ENCODE results near the gene PARVA. TPM values are rescaled to one million over a fixed set of nuclear protein-coding genes. Genes with fewer than 3 reads are reported as not detected.

PARVA gene
- total and polyA plus RNA-seq, 2 of the 4 experiments (the other 2 are of a cell fraction) = 65.2 to 80.2 TPM

GRCh38 chr11:12520054-12520453 is 142.7 kb downstream of the PARVA start:
- H3K27ac ChIP-seq (ENCODE audit: insufficient read depth, low read length) = no peak overlapping the region
- BruUV-seq (replicated peaks) = no TSS peak
- no peak overlapping the region for H4K5ac ChIP-seq (ENCODE audit: low read depth, low read length)
- dilution Hi-C loops (cut with HindIII; ENCODE audit: low sequenced_read_pairs, unreplicated experiment) = no loop called here
- DNase-seq = no peak
- no peak overlapping the region for H3K4me3 ChIP-seq (ENCODE audit: insufficient read depth, low read depth, low read length)
- no peak overlapping the region for H2BK20ac ChIP-seq (ENCODE audit: low read depth, low read length)
- H2BK5ac ChIP-seq (ENCODE audit: low read depth, low read length, poor library complexity, severe bottlenecking) = no peak overlapping the region
- no peak overlapping the region for H2AK9ac ChIP-seq (replicated peaks; ENCODE audit: low read depth, low read length, poor library complexity)
- H3K4me1 ChIP-seq (ENCODE audit: control insufficient read depth, insufficient read depth, low read length) = peaks cover 9% of the 10 kb centered on the region; the same call in 1 of the 2 replicates
- ChIA-PET CTCF (no interaction called here), POLR2A (ENCODE audit: unreplicated experiment) (no interaction called here)
- no peak for TF ChIP-seq MAZ (IDR thresholded peaks at IDR 0.05; ENCODE audit: borderline replicate concordance, low read depth, low read length)
- no peak for TF ChIP-seq MXI1 (IDR thresholded peaks at IDR 0.05; ENCODE audit: borderline replicate concordance, low read depth, low read length)
- TF ChIP-seq BHLHE40 (IDR thresholded peaks at IDR 0.05; ENCODE audit: low read depth, low read length) = no peak
- no peak for TF ChIP-seq FOS (IDR thresholded peaks at IDR 0.05; ENCODE audit: low read depth, low read length)
- no peak for TF ChIP-seq NFE2L2 (IDR thresholded peaks at IDR 0.05; ENCODE audit: low read depth, low read length)
- no peak for TF ChIP-seq CEBPB (IDR thresholded peaks at IDR 0.05; ENCODE audit: low read depth, low read length)
- TF ChIP-seq, protein P1, sequence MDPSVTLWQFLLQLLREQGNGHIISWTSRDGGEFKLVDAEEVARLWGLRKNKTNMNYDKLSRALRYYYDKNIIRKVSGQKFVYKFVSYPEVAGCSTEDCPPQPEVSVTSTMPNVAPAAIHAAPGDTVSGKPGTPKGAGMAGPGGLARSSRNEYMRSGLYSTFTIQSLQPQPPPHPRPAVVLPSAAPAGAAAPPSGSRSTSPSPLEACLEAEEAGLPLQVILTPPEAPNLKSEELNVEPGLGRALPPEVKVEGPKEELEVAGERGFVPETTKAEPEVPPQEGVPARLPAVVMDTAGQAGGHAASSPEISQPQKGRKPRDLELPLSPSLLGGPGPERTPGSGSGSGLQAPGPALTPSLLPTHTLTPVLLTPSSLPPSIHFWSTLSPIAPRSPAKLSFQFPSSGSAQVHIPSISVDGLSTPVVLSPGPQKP (IDR thresholded peaks at IDR 0.05; ENCODE audit: borderline replicate concordance, low read depth, low read length) = no peak
- TF ChIP-seq, protein P2, sequence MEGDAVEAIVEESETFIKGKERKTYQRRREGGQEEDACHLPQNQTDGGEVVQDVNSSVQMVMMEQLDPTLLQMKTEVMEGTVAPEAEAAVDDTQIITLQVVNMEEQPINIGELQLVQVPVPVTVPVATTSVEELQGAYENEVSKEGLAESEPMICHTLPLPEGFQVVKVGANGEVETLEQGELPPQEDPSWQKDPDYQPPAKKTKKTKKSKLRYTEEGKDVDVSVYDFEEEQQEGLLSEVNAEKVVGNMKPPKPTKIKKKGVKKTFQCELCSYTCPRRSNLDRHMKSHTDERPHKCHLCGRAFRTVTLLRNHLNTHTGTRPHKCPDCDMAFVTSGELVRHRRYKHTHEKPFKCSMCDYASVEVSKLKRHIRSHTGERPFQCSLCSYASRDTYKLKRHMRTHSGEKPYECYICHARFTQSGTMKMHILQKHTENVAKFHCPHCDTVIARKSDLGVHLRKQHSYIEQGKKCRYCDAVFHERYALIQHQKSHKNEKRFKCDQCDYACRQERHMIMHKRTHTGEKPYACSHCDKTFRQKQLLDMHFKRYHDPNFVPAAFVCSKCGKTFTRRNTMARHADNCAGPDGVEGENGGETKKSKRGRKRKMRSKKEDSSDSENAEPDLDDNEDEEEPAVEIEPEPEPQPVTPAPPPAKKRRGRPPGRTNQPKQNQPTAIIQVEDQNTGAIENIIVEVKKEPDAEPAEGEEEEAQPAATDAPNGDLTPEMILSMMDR (conservative IDR thresholded peaks at IDR 0.05; ENCODE audit: low read depth, low read length) = no peak
- TF ChIP-seq RFX5 (IDR thresholded peaks at IDR 0.05; ENCODE audit: low read depth, low read length) = no peak
- TF ChIP-seq CHD1 (IDR thresholded peaks at IDR 0.05; ENCODE audit: low read depth, low read length) = no peak
- TF ChIP-seq RAD21 (IDR thresholded peaks at IDR 0.05; ENCODE audit: low read length) = no peak
- TF ChIP-seq SMC3 (IDR thresholded peaks at IDR 0.05; ENCODE audit: low read depth, low read length) = no peak
- no peak for TF ChIP-seq POLR2A (IDR thresholded peaks at IDR 0.05; ENCODE audit: low read depth, low read length)
- TF ChIP-seq RCOR1 (IDR thresholded peaks at IDR 0.05; ENCODE audit: insufficient replicate concordance, low read length) = no peak
- TF ChIP-seq, protein P3, sequence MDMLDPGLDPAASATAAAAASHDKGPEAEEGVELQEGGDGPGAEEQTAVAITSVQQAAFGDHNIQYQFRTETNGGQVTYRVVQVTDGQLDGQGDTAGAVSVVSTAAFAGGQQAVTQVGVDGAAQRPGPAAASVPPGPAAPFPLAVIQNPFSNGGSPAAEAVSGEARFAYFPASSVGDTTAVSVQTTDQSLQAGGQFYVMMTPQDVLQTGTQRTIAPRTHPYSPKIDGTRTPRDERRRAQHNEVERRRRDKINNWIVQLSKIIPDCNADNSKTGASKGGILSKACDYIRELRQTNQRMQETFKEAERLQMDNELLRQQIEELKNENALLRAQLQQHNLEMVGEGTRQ (IDR thresholded peaks at IDR 0.05; ENCODE audit: low read depth, low read length) = no peak
- TF ChIP-seq MAFK (IDR thresholded peaks at IDR 0.05; ENCODE audit: low read depth, low read length) = no peak
- no peak overlapping the region for H4K8ac ChIP-seq (ENCODE audit: low read depth in 2 of 2, low read length in 2 of 2)
- no peak for ATAC-seq (ENCODE audit: low read depth)
- peaks cover 58% of the 10 kb centered on the region for H3K36me3 ChIP-seq (ENCODE audit: control insufficient read depth, insufficient read depth, low read length)
- no peak overlapping the region for H3K18ac ChIP-seq (ENCODE audit: low read depth, low read length)
- no peak overlapping the region for H3K14ac ChIP-seq (replicated peaks; ENCODE audit: low read depth, low read length)
- no peak overlapping the region for H2BK120ac ChIP-seq (ENCODE audit: low read depth, low read length)
- H3K4me2 ChIP-seq (ENCODE audit: low read depth, low read length) = no peak overlapping the region
- in situ Hi-C loops (cut with MboI; ENCODE audit: low sequenced_read_pairs) = no loop called here
- intact Hi-C loops (cut with micrococcal nuclease) = no loop called here
- H3K23ac ChIP-seq (ENCODE audit: low read depth, low read length) = no peak overlapping the region
- H4K91ac ChIP-seq (ENCODE audit: insufficient read depth, low read depth, low read length) = no peak overlapping the region
- no peak overlapping the region for H3K9ac ChIP-seq (ENCODE audit: low read depth, low read length)
- H3K9me3 ChIP-seq (ENCODE audit: control insufficient read depth, insufficient read depth, low read length) = no peaks in the 10 kb centered on the region
- no peak overlapping the region for H3K4ac ChIP-seq (ENCODE audit: low read depth, low read length)
- H3K9me1 ChIP-seq (ENCODE audit: insufficient read depth, low read length) = peaks cover 23% of the 10 kb centered on the region
- no peaks in the 10 kb centered on the region for H4K20me1 ChIP-seq (ENCODE audit: insufficient read depth, low read length)
- H2AFZ ChIP-seq (replicated peaks; ENCODE audit: low read length, poor library complexity) = no peak overlapping the region
- H3K27me3 ChIP-seq (ENCODE audit: control insufficient read depth, insufficient read depth, low read length) = no peaks in the 10 kb centered on the region
- H2AK5ac ChIP-seq (ENCODE audit: low read depth, low read length) = no peak overlapping the region
- H2BK15ac ChIP-seq (ENCODE audit: low read depth, low read length) = no peak overlapping the region
- H3K79me1 ChIP-seq (ENCODE audit: low read depth in 1 of 2, low read length in 2 of 2) = peaks cover 0 to 44% of the 10 kb centered on the region in 2 experiments; a peak in 3 of 4 replicates
- H3K56ac ChIP-seq (ENCODE audit: extremely low read depth, insufficient read depth, low read length) = no peak overlapping the region
- whole genome bisulfite sequencing, 2 experiments (ENCODE audit: extremely low coverage in 2 of 2, insufficient read length in 1 of 2) = no CpG with 5 or more reads among the region's 3 CpGs
